ENCODE results near the gene EIF1B. TPM values are rescaled to one million over a fixed set of nuclear protein-coding genes. Genes with fewer than 3 reads are reported as not detected.

Gene EIF1B
- total RNA-seq, 2 experiments from 2014 or later = 38.2 to 42.3 TPM

- no peak overlapping the region for H3K4me3 Mint-ChIP-seq
- intact Hi-C loops (cut with micrococcal nuclease) = loop anchor here (5.0 kb wide), 1 partner anchor 115 kb away; no protein-coding TSS in a partner anchor
- peak overlapping the region; percentile 53 for H3K27ac Mint-ChIP-seq
Observed at GRCh38 chr3:40337136-40338108, 27.9 kb downstream of the EIF1B start.

DNA sequence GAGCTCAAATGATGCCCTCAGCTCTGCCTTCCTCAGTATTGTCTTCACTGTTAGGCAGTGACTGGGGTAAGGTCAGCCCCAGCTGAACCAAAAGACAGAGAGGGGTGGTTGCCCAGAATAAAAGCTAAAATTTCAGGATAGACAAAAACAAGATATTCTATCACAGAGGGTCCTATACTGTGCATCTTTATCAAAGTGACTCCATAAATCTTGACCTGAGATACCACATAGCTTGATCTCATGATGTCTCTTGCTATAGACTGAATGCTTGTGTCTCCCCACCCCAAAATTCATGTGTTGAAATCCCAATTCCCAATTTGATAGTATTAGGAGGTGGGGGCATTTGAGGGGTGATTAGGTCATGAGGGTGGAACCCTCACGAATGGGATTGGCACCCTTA, 30.4 kb downstream of the EIF1B start:
- Mint-ChIP-seq H3K4me1 (ENCODE audit: low read depth) (peaks cover 8% of the 10 kb centered on the region), H3K9me3 (no peaks in the 10 kb centered on the region), H3K4me3 (no peak overlapping the region), H3K27me3 (no peaks in the 10 kb centered on the region), H3K36me3 (ENCODE audit: low read depth) (no peaks in the 10 kb centered on the region), H3K27ac (no peak overlapping the region)
- intact Hi-C loops (cut with micrococcal nuclease) = loop anchor here (5.0 kb wide), 1 partner anchor 112 kb away; no protein-coding TSS in a partner anchor
- DNase-seq (no peak), ATAC-seq (no peak)
- no peak for TF ChIP-seq CTCF (IDR thresholded peaks at IDR 0.05)
- POLR2A ChIA-PET = no interaction called here
- CTCF ChIA-PET = interaction anchor here (0.8 to 1.3 kb wide), 2 partner anchors 8 to 12 kb away, joined by 3 to 4 read pairs; no protein-coding TSS in a partner anchor

More at GRCh38 chr3:40337136-40338108, 27.9 kb downstream of the EIF1B start:
- H3K9me3 Mint-ChIP-seq = no peaks in the 10 kb centered on the region
- H3K36me3 Mint-ChIP-seq (ENCODE audit: low read depth) = no peaks in the 10 kb centered on the region
- CTCF ChIA-PET = interaction anchor here (1.4 kb wide), 1 partner anchor 28 kb away, joined by 4 read pairs; the partner anchor contains the start of gene EIF1B
- POLR2A ChIA-PET = no interaction called here
- TF ChIP-seq CTCF (IDR thresholded peaks at IDR 0.05) = no peak
- peaks cover 8% of the 10 kb centered on the region for H3K4me1 Mint-ChIP-seq (ENCODE audit: low read depth)
- no peaks in the 10 kb centered on the region for H3K27me3 Mint-ChIP-seq
- DNase-seq (no peak), ATAC-seq (peak; percentile 78)

- ChIA-PET CTCF (interaction anchor here (1.3 kb wide), 1 partner anchor 13 kb away, joined by 4 read pairs; no protein-coding TSS in a partner anchor), POLR2A (interaction anchor here (0.7 kb wide), 1 partner anchor 236 kb away, joined by 3 read pairs; no protein-coding TSS in a partner anchor)
- DNase-seq = no peak
- H3K4me3 Mint-ChIP-seq = no peak overlapping the region
- H3K36me3 Mint-ChIP-seq (ENCODE audit: low read depth) = no peaks in the 10 kb centered on the region
- ATAC-seq = no peak
- no peak overlapping the region for H3K27ac Mint-ChIP-seq
- no peaks in the 10 kb centered on the region for H3K9me3 Mint-ChIP-seq
- no peak for TF ChIP-seq CTCF (IDR thresholded peaks at IDR 0.05)
- peaks cover 8% of the 10 kb centered on the region for H3K4me1 Mint-ChIP-seq (ENCODE audit: low read depth)
- H3K27me3 Mint-ChIP-seq = peaks cover 1% of the 10 kb centered on the region
- intact Hi-C loops (cut with micrococcal nuclease) = no loop called here
Observed at GRCh38 chr3:40340541-40341170, 31.1 kb downstream of the EIF1B start.

DNA sequence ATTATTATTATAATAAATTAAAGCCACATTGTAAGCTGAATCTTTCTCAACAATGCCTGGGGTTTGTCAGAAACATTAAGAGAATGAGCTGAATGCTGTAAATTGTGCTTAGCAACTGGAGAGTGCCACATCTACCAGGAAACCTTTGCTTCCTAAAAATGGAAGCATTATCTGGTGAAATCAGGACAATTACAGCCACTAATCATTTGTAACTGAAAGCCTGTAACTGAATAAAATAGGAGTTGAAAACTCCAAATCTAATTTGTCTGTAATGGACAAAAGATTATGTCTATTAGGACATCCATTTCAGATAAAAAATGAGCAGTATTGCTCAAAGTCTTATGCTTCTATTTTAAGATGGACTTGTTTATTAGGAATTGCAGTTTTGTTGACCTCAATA, 32.2 kb downstream of the EIF1B start:
- Mint-ChIP-seq H3K4me3 (no peak overlapping the region), H3K4me1 (ENCODE audit: low read depth) (peaks cover 5% of the 10 kb centered on the region), H3K36me3 (ENCODE audit: low read depth) (no peaks in the 10 kb centered on the region), H3K27me3 (peaks cover 4% of the 10 kb centered on the region), H3K9me3 (no peaks in the 10 kb centered on the region), H3K27ac (no peak overlapping the region)
- ChIA-PET POLR2A (no interaction called here), CTCF (no interaction called here)
- DNase-seq (no peak), ATAC-seq (no peak)
- intact Hi-C loops (cut with micrococcal nuclease) = no loop called here
- TF ChIP-seq CTCF (IDR thresholded peaks at IDR 0.05) = no peak

All from activated CD8-positive, alpha-beta T cell treated with anti-CD3 and anti-CD28 coated beads for 36 hours (primary cell).